Panc1 (cell line): ENCODE data around the gene ETV5. TPM values are rescaled to one million over a fixed set of nuclear protein-coding genes. Genes with fewer than 3 reads are reported as not detected.

Source experiments
- ATAC-seq: fragments of 200-7000 bp; cut with Tn5 transposase; 2 replicates; pipeline ENCODE4 v1.9.1; 2020; ENCODE audit warnings: mild to moderate bottlenecking, moderate library complexity
- BruUV-seq: library from RNA; stranded (reverse); fragments of 400-500 nt; replicated peaks from 2 replicates; lab custom pipeline; 2021; lab: Mats Ljungman, UMichigan
- CTCF ChIA-PET: fragments of 300-600 bp; sonication (Branson Sonifier 250); formaldehyde crosslinking; loops from one replicate; lab custom pipeline; 2022; ENCODE audit warnings: antibody characterized with exemption; lab: Charles Lee
- POLR2A ChIA-PET: fragments of 300-600 bp; sonication (Branson Sonifier 250); formaldehyde crosslinking; loops from one replicate; lab custom pipeline; 2022; ENCODE audit warnings: antibody characterized with exemption; lab: Charles Lee
- DNase-seq: peaks from one replicate; pipeline ENCODE4 v3.0.0-alpha.2; 2010; ENCODE audit warnings: low read depth, low spot score
- H3K27ac ChIP-seq: 2 replicates; pipeline ENCODE4 v1.5.1; 2011; ENCODE audit warnings: mild to moderate bottlenecking, low read length, inconsistent platforms
- H3K27me3 ChIP-seq: fragments of 200-500 bp; sonication (Bioruptor generic); 2 replicates; pipeline ENCODE4 v1.6.0; 2014; ENCODE audit warnings: low read length, inconsistent platforms; ENCODE audit not compliant: control insufficient read depth, insufficient read depth
- H3K36me3 ChIP-seq: fragments of 200-500 bp; sonication (Bioruptor generic); 2 replicates; pipeline ENCODE4 v1.5.1; 2014; ENCODE audit warnings: inconsistent platforms, mild to moderate bottlenecking, low read length, moderate library complexity; ENCODE audit not compliant: control insufficient read depth, insufficient read depth
- H3K4me1 ChIP-seq: 2 replicates; pipeline ENCODE4 v1.5.1; 2011; ENCODE audit warnings: inconsistent platforms, mild to moderate bottlenecking, low read length, moderate library complexity; ENCODE audit not compliant: control insufficient read depth, insufficient read depth
- H3K4me3 ChIP-seq, 2 experiments: 2 replicates each; pipeline ENCODE4 v1.5.1; 2011 to 2012; ENCODE audit warnings: low read depth in 2 of 2, low read length in 2 of 2, mild to moderate bottlenecking in 2 of 2, inconsistent platforms in 1 of 2, moderate library complexity in 1 of 2
- H3K9me3 ChIP-seq: fragments of 200-500 bp; sonication (Bioruptor generic); 2 replicates; pipeline ENCODE4 v1.5.1; 2014; ENCODE audit warnings: low read depth, mild to moderate bottlenecking, inconsistent platforms, low read length, moderate library complexity; ENCODE audit not compliant: control insufficient read depth, insufficient read depth
- CTCF ChIP-seq: fragments of 450-650 bp; IDR thresholded peaks from 2 replicates; pipeline ENCODE4 v1.5.1; 2017; ENCODE audit warnings: mild to moderate bottlenecking
- POLR2AphosphoS5 ChIP-seq: IDR thresholded peaks from 2 replicates; pipeline ENCODE4 v1.6.1; 2012; ENCODE audit warnings: mild to moderate bottlenecking, low read depth, low read length, moderate library complexity
- REST ChIP-seq, 2 experiments: IDR thresholded peaks; 2 replicates each; pipeline ENCODE4 v1.6.1; 2011 to 2012; ENCODE audit warnings: low read depth in 2 of 2, control low read depth in 1 of 2, low read length in 1 of 2, mild to moderate bottlenecking in 1 of 2, moderate library complexity in 1 of 2; ENCODE audit not compliant: insufficient read depth in 1 of 2
- TCF7L2 ChIP-seq: IDR thresholded peaks from 2 replicates; pipeline ENCODE4 v1.6.1; 2011; ENCODE audit warnings: mild to moderate bottlenecking, low read depth, low read length, inconsistent platforms
- in situ Hi-C: cut with HindIII; loops from 2 replicates; pipeline ENCODE4 v1.10.0; 2016; ENCODE audit warnings: low sequenced_read_pairs, low pct_unique_long_range_greater_than_20kb
- intact Hi-C: fragments of 100-400 bp; cut with micrococcal nuclease; formaldehyde crosslinking; loops from one replicate; pipeline ENCODE4 v1.10.0; 2022; ENCODE audit not compliant: unreplicated experiment
- total RNA-seq: library from RNA; stranded (reverse); gene quantifications from one replicate; pipeline ENCODE4 v1.2.1, GENCODE V29; 2021; ENCODE audit not compliant: unreplicated experiment

Gene ETV5
- total RNA-seq, 1 experiment from 2014 or later, result 79.3 TPM

GRCh38 chr3:186038360-186038759, 70.5 kb downstream of the ETV5 start:
- Histone ChIP-seq H3K9me3 (no peaks in the 10 kb centered on the region), H3K27ac (no peak overlapping the region), H3K4me1 (no peaks in the 10 kb centered on the region), H3K4me3 (no peak overlapping the region), H3K27me3 (no peaks in the 10 kb centered on the region), H3K36me3 (no peaks in the 10 kb centered on the region)
- ATAC-seq, result no peak
- ChIA-PET CTCF (interaction anchor here (1.4 kb wide), 1 partner anchor 55 kb away, joined by 3 read pairs; no protein-coding TSS in a partner anchor), POLR2A (interaction anchor here (0.7 kb wide), 1 partner anchor 58 kb away, joined by 3 read pairs; no protein-coding TSS in a partner anchor)
- in situ Hi-C loops (no loop called here), intact Hi-C loops (no loop called here)
- BruUV-seq, result no TSS peak
- TF ChIP-seq CTCF (no peak), REST (IDR thresholded peaks at IDR 0.05; ENCODE audit: insufficient read depth in 1 of 2, low read depth in 2 of 2, low read length in 1 of 2) (no peak), TCF7L2 (no peak)
- DNase-seq, result no peak

GRCh38 chr3:186035277-186035676, 73.6 kb downstream of the ETV5 start:
- Histone ChIP-seq H3K9me3 (no peaks in the 10 kb centered on the region), H3K36me3 (no peaks in the 10 kb centered on the region), H3K27me3 (no peaks in the 10 kb centered on the region), H3K27ac (no peak overlapping the region), H3K4me3 (no peak overlapping the region), H3K4me1 (no peaks in the 10 kb centered on the region)
- TF ChIP-seq POLR2AphosphoS5, result no peak
- TF ChIP-seq CTCF, result no peak
- no peak for TF ChIP-seq REST (IDR thresholded peaks at IDR 0.05; ENCODE audit: insufficient read depth in 1 of 2, low read depth in 2 of 2, low read length in 1 of 2)
- DNase-seq, result no peak
- in situ Hi-C loops, result no loop called here
- BruUV-seq, result no TSS peak
- ChIA-PET CTCF (no interaction called here), POLR2A (no interaction called here)
- intact Hi-C loops, result no loop called here
- ATAC-seq, result no peak
